Stimulated activated naive CD8-positive, alpha-beta T cell treated with anti-CD3 and anti-CD28 coated beads, Interleukin-15, Interleukin-2, amounts not matched to agents 100 ng/mL and 50 ng/mL, for 24 hours (primary cell): ENCODE data around the gene IP6K2.
"Not testable (repeated sequence)": the region's sequence is repeated elsewhere in the genome, so short reads cannot be mapped to it uniquely, and the experiment has no call there.

Source experiments
- H3K27ac Mint-ChIP-seq: one replicate; pipeline ENCODE4 v1.8.0; 2021; ENCODE audit warnings: mild to moderate bottlenecking, mixed read lengths
- H3K27me3 Mint-ChIP-seq: one replicate; pipeline ENCODE4 v1.8.0; 2021; ENCODE audit warnings: mixed read lengths
- H3K36me3 Mint-ChIP-seq: one replicate; pipeline ENCODE4 v1.8.0; 2021; ENCODE audit warnings: low read depth, mixed read lengths
- H3K4me1 Mint-ChIP-seq: one replicate; pipeline ENCODE4 v1.8.0; 2021; ENCODE audit warnings: low read depth, mixed read lengths
- H3K4me3 Mint-ChIP-seq: one replicate; pipeline ENCODE4 v1.8.0; 2021; ENCODE audit warnings: mild to moderate bottlenecking, mixed read lengths
- H3K9me3 Mint-ChIP-seq: one replicate; pipeline ENCODE4 v1.8.0; 2021; ENCODE audit warnings: mixed read lengths

The IP6K2 gene

GRCh38 chr3:48716982-48717746 is at the start of gene IP6K2:
TSS of gene IP6K2 (minus strand) at chr3:48717221. CDS start at chr3:48695291, 21,930 bp downstream.
- no peaks in the 10 kb centered on the region for H3K27me3 Mint-ChIP-seq
- peak within 1 kb of the TSS; percentile 94 for H3K27ac Mint-ChIP-seq
- peaks cover 31% of the 10 kb centered on the region for H3K36me3 Mint-ChIP-seq
- H3K4me1 Mint-ChIP-seq: peaks cover 36% of the 10 kb centered on the region
- peak within 1 kb of the TSS; percentile 96 for H3K4me3 Mint-ChIP-seq
- no peaks in the 10 kb centered on the region for H3K9me3 Mint-ChIP-seq

- H3K4me3 Mint-ChIP-seq: no peak overlapping the region
- H3K36me3 Mint-ChIP-seq: peaks cover 21% of the 10 kb centered on the region
- H3K27me3 Mint-ChIP-seq: no peaks in the 10 kb centered on the region
- H3K9me3 Mint-ChIP-seq: no peaks in the 10 kb centered on the region
- H3K27ac Mint-ChIP-seq: no peak overlapping the region
- H3K4me1 Mint-ChIP-seq: no peaks in the 10 kb centered on the region
These were observed 48.4 kb upstream of the IP6K2 start for GRCh38 chr3:48765376-48765775.

DNA sequence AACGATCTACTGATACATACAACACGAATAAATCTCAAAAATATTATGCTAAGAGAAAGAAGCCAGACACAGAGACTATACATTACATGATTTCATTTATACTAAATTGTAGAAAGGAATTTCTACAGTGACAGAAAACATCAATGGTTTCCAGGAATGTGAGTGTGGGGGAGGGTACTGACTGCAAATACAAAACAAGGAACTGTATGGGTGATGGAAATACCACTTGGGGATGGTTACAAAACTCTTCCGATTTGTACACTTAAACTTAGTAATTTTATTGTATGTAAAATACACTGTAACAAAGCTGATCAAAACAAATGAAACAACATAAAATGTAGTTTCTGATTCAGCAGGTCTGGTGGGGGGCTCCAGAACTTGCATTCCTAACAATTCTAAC is 45.8 kb upstream of the IP6K2 start:
- Mint-ChIP-seq H3K36me3 (peaks cover 39% of the 10 kb centered on the region), H3K4me3 (no peak overlapping the region), H3K9me3 (no peaks in the 10 kb centered on the region), H3K4me1 (no peaks in the 10 kb centered on the region), H3K27me3 (no peaks in the 10 kb centered on the region), H3K27ac (no peak overlapping the region)

DNA sequence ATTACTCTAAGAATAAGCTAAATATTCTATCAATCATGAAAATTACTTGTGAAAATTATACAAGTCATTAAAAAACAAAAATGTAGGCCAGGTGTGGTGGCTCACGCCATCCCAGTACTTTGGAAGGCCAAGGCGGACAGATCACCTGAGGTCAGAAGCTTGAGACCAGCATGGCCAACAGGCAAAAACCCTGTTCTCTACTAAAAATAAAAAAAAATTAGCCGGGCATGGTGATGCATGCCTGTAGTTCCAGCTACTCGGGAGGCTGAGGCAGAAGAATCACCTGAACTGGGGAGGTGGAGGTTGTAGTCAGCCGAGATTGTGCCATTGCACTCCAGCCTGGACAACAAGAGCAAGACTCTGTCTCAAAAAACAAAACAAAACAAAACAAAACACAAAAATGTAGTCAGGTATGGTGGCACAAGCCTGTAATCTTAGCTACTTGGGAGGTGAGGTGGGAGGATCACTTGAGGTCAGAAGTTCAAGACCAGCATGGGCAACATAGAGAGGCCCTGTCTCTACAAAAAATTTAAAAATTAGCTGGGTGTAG is 43.0 kb upstream of the IP6K2 start:
- not testable (repeated sequence) for H3K9me3 Mint-ChIP-seq, H3K27me3 Mint-ChIP-seq, H3K4me1 Mint-ChIP-seq, H3K27ac Mint-ChIP-seq, H3K4me3 Mint-ChIP-seq
- H3K36me3 Mint-ChIP-seq: peaks cover 42% of the 10 kb centered on the region

GRCh38 chr3:48759531-48759930 is 42.5 kb upstream of the IP6K2 start:
- not testable (repeated sequence) for H3K27ac Mint-ChIP-seq, H3K4me3 Mint-ChIP-seq, H3K27me3 Mint-ChIP-seq, H3K4me1 Mint-ChIP-seq, H3K9me3 Mint-ChIP-seq
- H3K36me3 Mint-ChIP-seq: peaks cover 39% of the 10 kb centered on the region

DNA sequence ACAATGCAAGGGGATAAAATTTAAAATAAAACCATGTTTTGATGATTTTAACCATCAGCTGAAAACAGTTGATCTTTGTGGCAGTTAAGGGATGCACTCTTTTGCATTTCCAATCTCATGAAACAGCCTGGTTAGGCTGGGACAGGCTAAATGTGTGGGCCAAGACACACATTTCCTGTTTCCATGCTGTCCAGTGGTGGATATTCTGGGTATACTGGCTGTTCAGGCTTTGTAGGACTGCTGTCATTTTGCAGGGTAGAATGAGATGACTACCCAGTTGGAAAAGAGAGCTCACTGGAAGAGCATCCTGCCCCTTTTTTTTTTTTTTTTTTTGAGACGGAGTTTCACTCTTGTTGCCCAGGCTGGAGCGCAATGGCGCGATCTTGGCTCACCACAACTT is 42.0 kb upstream of the IP6K2 start:
- Mint-ChIP-seq H3K36me3 (peaks cover 35% of the 10 kb centered on the region), H3K9me3 (no peaks in the 10 kb centered on the region), H3K27ac (no peak overlapping the region), H3K27me3 (no peaks in the 10 kb centered on the region), H3K4me3 (no peak overlapping the region), H3K4me1 (peaks cover 8% of the 10 kb centered on the region)

DNA sequence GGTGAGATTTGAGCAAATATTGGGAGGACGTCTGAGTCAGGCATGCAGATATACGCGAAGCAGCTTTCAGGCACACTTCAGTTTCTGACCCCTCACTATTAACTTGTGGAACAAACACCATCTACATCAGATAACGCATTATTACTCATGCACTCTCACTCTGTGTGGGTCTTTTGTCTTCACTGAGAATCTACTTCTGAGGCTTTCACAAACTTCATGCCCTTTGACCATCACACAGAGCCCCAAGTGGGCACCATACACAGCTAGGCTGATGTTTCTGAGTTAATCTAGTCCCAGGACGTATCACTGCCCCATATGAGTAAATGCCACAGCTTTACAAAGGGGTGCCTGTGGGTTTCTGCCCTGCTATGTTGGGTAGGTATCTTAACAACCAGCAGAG is 39.6 kb upstream of the IP6K2 start:
- Mint-ChIP-seq H3K4me1 (peaks cover 8% of the 10 kb centered on the region), H3K27ac (peak overlapping the region; percentile 42), H3K9me3 (no peaks in the 10 kb centered on the region), H3K36me3 (peaks cover 34% of the 10 kb centered on the region), H3K4me3 (no peak overlapping the region), H3K27me3 (no peaks in the 10 kb centered on the region)

DNA sequence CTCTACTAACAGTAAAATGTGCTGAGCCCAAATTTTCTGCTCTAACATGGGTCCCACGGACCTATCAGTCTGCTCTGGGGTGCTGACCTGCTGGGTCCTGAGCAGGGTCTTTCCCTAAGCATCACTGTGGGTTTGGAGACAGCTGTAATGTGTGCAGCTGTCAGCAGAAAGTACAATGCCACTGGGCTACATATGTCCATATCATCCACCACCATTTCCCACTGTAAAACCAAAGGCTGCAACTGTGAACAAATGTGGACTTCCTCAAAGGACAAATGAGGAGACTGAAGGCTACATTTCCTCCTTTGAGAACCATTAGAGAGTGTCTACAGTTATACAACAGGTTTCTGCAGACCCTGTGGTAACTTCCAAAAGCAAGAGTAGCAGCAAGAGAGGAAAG is 33.8 kb upstream of the IP6K2 start:
- Mint-ChIP-seq H3K9me3 (peaks cover 1% of the 10 kb centered on the region), H3K4me1 (no peaks in the 10 kb centered on the region), H3K36me3 (peaks cover 21% of the 10 kb centered on the region), H3K4me3 (no peak overlapping the region), H3K27me3 (no peaks in the 10 kb centered on the region), H3K27ac (no peak overlapping the region)

DNA sequence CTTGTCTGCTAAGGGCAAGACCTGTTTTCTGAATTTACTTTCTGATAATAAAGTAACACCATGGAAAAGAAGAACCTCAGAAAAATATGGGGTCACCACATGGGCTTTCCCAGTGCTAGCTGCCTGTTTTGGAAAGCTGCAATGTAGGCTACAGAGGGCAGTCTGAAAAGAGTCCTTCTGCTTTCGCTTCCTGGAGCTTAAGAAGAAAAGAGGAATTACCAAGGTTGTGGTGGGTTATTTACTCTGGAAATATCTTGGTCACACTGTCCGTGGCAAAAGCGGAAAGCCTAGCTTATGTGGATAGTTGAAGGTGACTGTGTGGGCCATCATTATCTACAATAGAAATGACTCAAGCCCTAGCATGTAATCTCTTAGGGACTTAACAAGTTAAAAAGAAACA is 31.7 kb upstream of the IP6K2 start:
- peaks cover 3% of the 10 kb centered on the region for H3K9me3 Mint-ChIP-seq
- no peak overlapping the region for H3K27ac Mint-ChIP-seq
- no peaks in the 10 kb centered on the region for H3K4me1 Mint-ChIP-seq
- H3K27me3 Mint-ChIP-seq: no peaks in the 10 kb centered on the region
- peaks cover 25% of the 10 kb centered on the region for H3K36me3 Mint-ChIP-seq
- no peak overlapping the region for H3K4me3 Mint-ChIP-seq

DNA sequence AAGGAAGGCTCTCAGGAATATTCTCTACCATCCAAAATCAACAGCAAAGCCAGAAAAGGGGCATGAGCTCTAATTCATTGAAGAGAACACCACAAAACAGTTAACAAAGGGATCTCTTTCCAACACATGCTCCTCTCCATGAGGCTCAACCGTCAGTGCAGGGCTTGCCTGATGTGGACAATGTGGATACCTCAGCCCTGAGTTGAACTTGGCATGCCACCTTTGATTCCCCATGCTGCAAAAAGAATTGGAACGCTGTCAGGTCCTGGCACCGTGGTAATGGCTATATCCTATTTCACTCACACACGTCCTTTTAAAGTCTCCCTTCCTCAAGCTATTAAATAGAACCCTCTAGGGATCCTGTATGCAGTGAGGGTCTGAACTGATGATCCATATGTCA is 30.7 kb upstream of the IP6K2 start:
- Mint-ChIP-seq H3K27me3 (no peaks in the 10 kb centered on the region), H3K36me3 (peaks cover 21% of the 10 kb centered on the region), H3K4me3 (no peak overlapping the region)

DNA sequence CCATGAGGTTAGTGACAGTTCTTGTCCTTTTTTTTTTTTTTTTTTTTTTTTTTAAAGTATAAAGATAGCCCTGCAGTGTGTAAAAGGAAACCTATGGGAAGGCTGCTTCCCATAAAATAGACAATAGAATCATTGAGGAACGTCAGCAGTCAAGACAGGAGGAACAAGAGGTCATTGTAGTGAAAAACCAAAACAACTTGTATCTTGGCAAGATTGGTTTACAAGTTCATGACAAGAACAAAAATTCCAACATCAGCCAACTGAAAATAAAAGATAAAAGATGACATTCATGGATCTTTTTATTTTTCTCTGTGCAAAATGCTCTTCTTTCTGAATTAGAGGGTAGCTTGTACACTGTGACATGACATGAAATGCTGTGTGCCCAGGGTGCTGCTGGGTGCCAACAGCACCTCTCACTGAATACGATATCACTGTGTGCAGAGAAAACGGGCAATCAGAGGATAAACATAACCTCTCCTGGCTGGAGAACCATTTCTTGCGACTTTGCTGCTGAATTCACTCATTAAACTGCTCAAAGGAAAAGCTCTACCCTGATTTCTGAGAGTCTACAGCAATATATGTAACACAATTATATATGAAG is 30.1 kb upstream of the IP6K2 start:
- Mint-ChIP-seq H3K36me3 (peaks cover 21% of the 10 kb centered on the region), H3K9me3 (peaks cover 3% of the 10 kb centered on the region), H3K4me1 (no peaks in the 10 kb centered on the region), H3K27ac (no peak overlapping the region), H3K27me3 (no peaks in the 10 kb centered on the region), H3K4me3 (no peak overlapping the region)

More for the DNA sequence above, 30.7 kb upstream of the IP6K2 start:
- no peak overlapping the region for H3K27ac Mint-ChIP-seq
- H3K4me1 Mint-ChIP-seq: no peaks in the 10 kb centered on the region
- peaks cover 3% of the 10 kb centered on the region for H3K9me3 Mint-ChIP-seq

DNA sequence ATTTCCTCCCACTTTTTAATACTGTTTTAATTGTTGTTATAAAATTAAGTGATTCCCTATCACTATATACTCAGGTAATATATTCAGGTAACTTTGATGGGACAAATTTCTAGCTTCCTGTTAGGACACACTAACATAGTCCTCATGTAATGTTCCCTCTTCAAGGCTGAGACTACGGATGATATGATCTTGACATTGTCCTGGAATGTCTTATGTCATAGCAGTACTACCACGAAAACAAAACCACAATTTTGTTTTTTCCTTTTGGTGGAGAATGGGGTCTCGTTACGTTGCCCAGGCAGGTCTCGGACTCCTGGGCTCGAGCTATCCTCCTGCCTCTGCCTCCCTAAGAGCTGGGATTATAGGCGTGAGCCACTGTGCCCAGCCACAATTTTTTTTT is 26.8 kb upstream of the IP6K2 start:
- Mint-ChIP-seq H3K4me3 (no peak overlapping the region), H3K9me3 (peaks cover 3% of the 10 kb centered on the region), H3K4me1 (no peaks in the 10 kb centered on the region), H3K27ac (no peak overlapping the region), H3K27me3 (no peaks in the 10 kb centered on the region), H3K36me3 (peaks cover 21% of the 10 kb centered on the region)

DNA sequence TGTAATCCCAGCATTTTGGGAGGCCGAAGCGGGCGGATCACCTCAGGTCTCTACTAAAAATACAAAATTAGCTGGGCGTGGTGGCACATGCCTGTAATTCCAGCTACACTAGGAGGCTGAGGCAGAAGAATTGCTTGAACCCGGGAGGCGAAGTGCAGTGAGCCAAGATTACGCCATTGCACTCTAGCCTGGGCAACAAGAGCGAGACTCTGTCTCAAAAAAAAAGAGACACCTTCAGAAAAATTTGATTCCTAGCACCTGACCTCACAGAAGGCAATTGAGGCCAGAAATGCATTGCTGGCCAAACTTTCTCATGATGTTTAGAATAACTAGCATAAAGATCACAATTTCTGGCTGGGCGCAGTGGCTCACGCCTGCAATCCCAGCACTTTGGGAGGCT is 24.2 kb upstream of the IP6K2 start:
- not testable (repeated sequence) for H3K27me3 Mint-ChIP-seq, H3K9me3 Mint-ChIP-seq, H3K4me3 Mint-ChIP-seq, H3K36me3 Mint-ChIP-seq, H3K4me1 Mint-ChIP-seq, H3K27ac Mint-ChIP-seq

- Mint-ChIP-seq H3K4me3 (no peak overlapping the region), H3K36me3 (no peaks in the 10 kb centered on the region), H3K9me3 (no peaks in the 10 kb centered on the region), H3K4me1 (no peaks in the 10 kb centered on the region), H3K27me3 (no peaks in the 10 kb centered on the region), H3K27ac (no peak overlapping the region)
These were observed 23.2 kb upstream of the IP6K2 start for GRCh38 chr3:48739955-48740823.

DNA sequence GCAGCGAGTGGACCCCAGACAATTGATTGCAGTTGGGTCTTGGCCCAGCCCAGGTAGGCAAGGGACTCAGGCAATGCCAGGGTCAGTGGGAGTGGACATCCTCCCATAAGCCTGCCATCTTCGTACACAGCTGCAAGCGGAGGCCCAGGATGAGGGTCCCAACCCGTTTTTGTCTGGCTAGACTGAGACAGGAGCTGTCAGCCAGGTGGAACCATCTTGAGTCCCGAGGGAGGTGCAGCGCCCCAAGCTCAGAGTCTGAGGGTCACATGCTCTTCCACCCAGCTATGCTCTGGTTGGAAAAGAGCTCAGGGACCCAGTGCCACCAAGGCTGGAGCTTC is 22.6 kb upstream of the IP6K2 start:
- Mint-ChIP-seq H3K4me1 (no peaks in the 10 kb centered on the region), H3K9me3 (no peaks in the 10 kb centered on the region), H3K4me3 (no peak overlapping the region), H3K36me3 (no peaks in the 10 kb centered on the region), H3K27ac (no peak overlapping the region), H3K27me3 (no peaks in the 10 kb centered on the region)
